SK-N-SH treated with all-trans-retinoic acid at 6 μM for 48 hours (cell line): Measurements from ENCODE around the gene EPB41L1.

Experiments used
- ATAC-seq: fragments of 200-7000 bp; cut with Tn5 transposase; 3 replicates; pipeline ENCODE4 v1.9.1; 2020; ENCODE audit warnings: mild to moderate bottlenecking, moderate library complexity
- ARNTL ChIP-seq: fragments of 450-650 bp; formaldehyde crosslinking; IDR thresholded peaks from 2 replicates; pipeline ENCODE4 v1.5.0; 2020; ENCODE audit warnings: low read depth, mild to moderate bottlenecking, moderate library complexity, borderline replicate concordance
- BACH2 ChIP-seq: fragments of 250-450 bp; sonication (Bioruptor Pico); IDR thresholded peaks from 2 replicates; pipeline ENCODE4 v1.9.0; 2021; ENCODE audit warnings: mild to moderate bottlenecking, borderline replicate concordance
- CSDC2 ChIP-seq: fragments of 250-450 bp; sonication (Bioruptor Pico); IDR thresholded peaks from 2 replicates; pipeline ENCODE4 v1.5.0; 2020; ENCODE audit warnings: mild to moderate bottlenecking, moderate library complexity
- CSRNP3 ChIP-seq: fragments of 250-450 bp; sonication (Bioruptor Pico); IDR thresholded peaks from 2 replicates; pipeline ENCODE4 v1.5.1; 2021; ENCODE audit warnings: mild to moderate bottlenecking, moderate library complexity
- ESRRG ChIP-seq: fragments of 250-450 bp; sonication (Bioruptor Pico); IDR thresholded peaks from 2 replicates; pipeline ENCODE4 v1.6.1; 2021; ENCODE audit warnings: mild to moderate bottlenecking
- GLIS3 ChIP-seq: fragments of 250-450 bp; sonication (Bioruptor Pico); IDR thresholded peaks from 2 replicates; pipeline ENCODE4 v1.5.0; 2020; ENCODE audit warnings: mild to moderate bottlenecking, moderate library complexity
- ISL1 ChIP-seq: fragments of 250-450 bp; sonication (Bioruptor Pico); IDR thresholded peaks from 2 replicates; pipeline ENCODE4 v2.1.2; 2022; ENCODE audit warnings: mild to moderate bottlenecking, moderate library complexity
- OSR1 ChIP-seq: fragments of 250-450 bp; sonication (Bioruptor Pico); IDR thresholded peaks from 2 replicates; pipeline ENCODE4 v1.8.0; 2022; ENCODE audit warnings: moderate library complexity, mild to moderate bottlenecking, inconsistent platforms
- PATZ1 ChIP-seq: fragments of 250-450 bp; sonication (Bioruptor Pico); IDR thresholded peaks from 2 replicates; pipeline ENCODE4 v1.8.0; 2020; ENCODE audit warnings: mild to moderate bottlenecking, moderate library complexity, borderline replicate concordance
- POU6F1 ChIP-seq: fragments of 250-450 bp; sonication (Bioruptor Pico); IDR thresholded peaks from 2 replicates; pipeline ENCODE4 v1.8.0; 2021; ENCODE audit warnings: low read depth, mild to moderate bottlenecking, moderate library complexity, borderline replicate concordance
- PPARA ChIP-seq: fragments of 250-450 bp; sonication (Bioruptor Pico); IDR thresholded peaks from 2 replicates; pipeline ENCODE4 v1.5.0; 2020; ENCODE audit warnings: mild to moderate bottlenecking, borderline replicate concordance
- RARB ChIP-seq: fragments of 250-450 bp; sonication (Bioruptor Pico); IDR thresholded peaks from 2 replicates; pipeline ENCODE4 v1.8.0; 2021; ENCODE audit warnings: mild to moderate bottlenecking, moderate library complexity
- SNAI2 ChIP-seq: fragments of 250-450 bp; sonication (Bioruptor Pico); IDR thresholded peaks from 2 replicates; pipeline ENCODE4 v1.5.0; 2020; ENCODE audit warnings: mild to moderate bottlenecking, moderate library complexity
- TCF4 ChIP-seq: fragments of 250-450 bp; sonication (Bioruptor Pico); IDR thresholded peaks from 2 replicates; pipeline ENCODE4 v1.8.0; 2021; ENCODE audit warnings: mild to moderate bottlenecking, moderate library complexity, borderline replicate concordance
- TOX ChIP-seq: fragments of 250-450 bp; sonication (Bioruptor Pico); IDR thresholded peaks from 2 replicates; pipeline ENCODE4 v1.8.0; 2021; ENCODE audit warnings: mild to moderate bottlenecking, moderate library complexity, borderline replicate concordance
- TSHZ2 ChIP-seq: fragments of 250-450 bp; sonication (Bioruptor Pico); IDR thresholded peaks from 2 replicates; pipeline ENCODE4 v1.5.0; 2020; ENCODE audit warnings: mild to moderate bottlenecking, moderate library complexity
- ZC3H10 ChIP-seq: fragments of 250-450 bp; sonication (Bioruptor Pico); IDR thresholded peaks from 2 replicates; pipeline ENCODE4 v1.5.1; 2021; ENCODE audit warnings: mild to moderate bottlenecking, moderate library complexity
- ZFP3 ChIP-seq: fragments of 250-450 bp; sonication (Bioruptor Pico); IDR thresholded peaks from 2 replicates; pipeline ENCODE4 v1.5.0; 2020; ENCODE audit warnings: mild to moderate bottlenecking, moderate library complexity
- ZFP30 ChIP-seq: fragments of 450-650 bp; formaldehyde crosslinking; IDR thresholded peaks from 2 replicates; pipeline ENCODE4 v1.5.0; 2022; ENCODE audit warnings: mild to moderate bottlenecking, moderate library complexity
- ZNF70 ChIP-seq: fragments of 450-650 bp; formaldehyde crosslinking; IDR thresholded peaks from 2 replicates; pipeline ENCODE4 v1.5.0; 2020; ENCODE audit warnings: mild to moderate bottlenecking, moderate library complexity
- ZNF8 ChIP-seq: fragments of 450-650 bp; formaldehyde crosslinking; IDR thresholded peaks from 2 replicates; pipeline ENCODE4 v1.5.0; 2020; ENCODE audit warnings: mild to moderate bottlenecking, moderate library complexity

The EPB41L1 gene

GRCh38 chr20:36264426-36265246, 110.1 kb downstream of the EPB41L1 start:
- ATAC-seq, result no peak
- TF ChIP-seq PATZ1 (CRISPR knock-in tag) (no peak), ZNF70 (CRISPR knock-in tag) (no peak), ZFP30 (CRISPR knock-in tag) (no peak), TSHZ2 (CRISPR knock-in tag) (no peak), ESRRG (no peak), PPARA (no peak), GLIS3 (CRISPR knock-in tag) (no peak), ZC3H10 (CRISPR knock-in tag) (no peak), OSR1 (CRISPR knock-in tag) (no peak), ARNTL (no peak), CSDC2 (CRISPR knock-in tag) (no peak), SNAI2 (CRISPR knock-in tag) (no peak)

- no peak for ATAC-seq
- TF ChIP-seq POU6F1 (CRISPR knock-in tag) (no peak), TCF4 (CRISPR knock-in tag) (no peak), ESRRG (no peak), ZFP30 (CRISPR knock-in tag) (no peak), ISL1 (CRISPR knock-in tag) (no peak), PPARA (no peak), RARB (CRISPR knock-in tag) (no peak), BACH2 (CRISPR knock-in tag) (no peak), ZNF8 (CRISPR knock-in tag) (no peak), OSR1 (CRISPR knock-in tag) (no peak), CSRNP3 (CRISPR knock-in tag) (no peak), ZFP3 (no peak)
Observed at GRCh38 chr20:36266189-36266588, 111.6 kb downstream of the EPB41L1 start.

GRCh38 chr20:36267605-36268381, 113.3 kb downstream of the EPB41L1 start:
- no peak for ATAC-seq
- TF ChIP-seq TOX, result no peak
- no peak for TF ChIP-seq CSDC2 (CRISPR knock-in tag)
- no peak for TF ChIP-seq BACH2 (CRISPR knock-in tag)
- TF ChIP-seq, all 23 proteins: peak for 0
